ENCODE data around the gene BHLHA9.

GRCh38 chr17:1227917-1228780 lies 42.1 kb upstream of the BHLHA9 start:
- no peak for TF ChIP-seq CTCF (IDR thresholded peaks at IDR 0.05)
- no peak for TF ChIP-seq EP300 (IDR thresholded peaks at IDR 0.05)
- TF ChIP-seq POLR2A (IDR thresholded peaks at IDR 0.05) = no peak
